K562 (cell line): ENCODE data around the gene FXYD4. TPM values are rescaled to one million over a fixed set of nuclear protein-coding genes. Genes with fewer than 3 reads are reported as not detected.

ENCODE experiments used
- ATAC-seq: fragments of 200-7000 bp; cut with Tn5 transposase; 3 replicates; pipeline ENCODE4 v1.9.1; 2020; ENCODE audit warnings: moderate library complexity
- BruUV-seq: library from RNA; stranded (reverse); fragments of 400-500 nt; replicated peaks from 2 replicates; lab custom pipeline; 2021; lab: Mats Ljungman, UMichigan
- CTCF ChIA-PET: fragments of 300-600 bp; formaldehyde crosslinking; extraction: SDS; loops from one replicate; lab custom pipeline; 2021; ENCODE audit warnings: low intra/inter-chr PET ratio; lab: Yijun Ruan, JAX
- POLR2A ChIA-PET: fragments of 300-600, 350-650 bp; sonication (Branson Sonifier 250); formaldehyde crosslinking; extraction: SDS; loops from one replicate; lab custom pipeline; 2021; ENCODE audit warnings: antibody characterized with exemption, inconsistent platforms; lab: Yijun Ruan, JAX
- DNase-seq, 4 experiments: peaks; one replicate each; pipeline versions ENCODE4 v3.0.0 to v3.0.0-alpha.2; 2011 to 2018; ENCODE audit warnings: low spot score in 3 of 4, mixed read lengths in 3 of 4; ENCODE audit errors: extremely low read depth in 1 of 4
- FAIRE-seq: peaks from 2 replicates; lab custom pipeline; 2011; peaks lifted over from hg19 to GRCh38; lab: Jason Lieb, UNC
- H2AFZ ChIP-seq: 2 replicates; pipeline ENCODE4 v1.6.0; 2011; ENCODE audit warnings: low read depth, low read length, control low read depth, inconsistent platforms
- H3K27ac ChIP-seq: fragments of 200-600 bp; 3 replicates; pipeline ENCODE4 v1.8.0; 2011; ENCODE audit warnings: low read depth, mild to moderate bottlenecking, control low read depth, inconsistent platforms, low read length, moderate library complexity, mixed read lengths; ENCODE audit errors: extremely low read depth
- H3K27me3 ChIP-seq, 2 experiments: fragments of 300-600 bp in 1 of 2; 2 replicates in 1 of 2; 3 replicates in 1 of 2; pipeline versions ENCODE4 v1.6.0 to v1.8.0; 2011; ENCODE audit warnings: inconsistent platforms in 2 of 2, low read length in 2 of 2, mild to moderate bottlenecking in 1 of 2, mixed read lengths in 1 of 2, moderate library complexity in 1 of 2; ENCODE audit not compliant: control insufficient read depth in 2 of 2, insufficient read depth in 2 of 2
- H3K36me3 ChIP-seq: fragments of 300-600 bp; 3 replicates; pipeline ENCODE4 v1.8.0; 2011; ENCODE audit warnings: mild to moderate bottlenecking, low read length, inconsistent platforms; ENCODE audit not compliant: control insufficient read depth, insufficient read depth
- H3K4me1 ChIP-seq, 2 experiments: fragments of 200-600 bp in 1 of 2; replicated peaks in 1 of 2; 2 replicates in 1 of 2; 3 replicates in 1 of 2; pipeline versions ENCODE4 v1.5.1 to v1.8.0; 2011; ENCODE audit warnings: inconsistent platforms in 2 of 2, low read length in 2 of 2, mild to moderate bottlenecking in 1 of 2, mixed read lengths in 1 of 2, moderate library complexity in 1 of 2; ENCODE audit not compliant: control insufficient read depth in 2 of 2, insufficient read depth in 2 of 2
- H3K4me2 ChIP-seq: 2 replicates; pipeline ENCODE4 v1.6.1; 2011; ENCODE audit warnings: low read length, control low read depth, inconsistent platforms, mixed read lengths; ENCODE audit not compliant: insufficient read depth
- H3K4me3 ChIP-seq: fragments of 200-600 bp; sonication (generic), shearing (Covaris generic); 2 replicates; pipeline ENCODE4 v1.5.1; 2016; ENCODE audit warnings: control low read depth, inconsistent platforms
- H3K79me2 ChIP-seq: fragments of 200-600 bp; 3 replicates; pipeline ENCODE4 v1.8.0; 2011; ENCODE audit warnings: low read length, inconsistent platforms; ENCODE audit not compliant: control insufficient read depth, insufficient read depth
- H3K9ac ChIP-seq, 2 experiments: 2 replicates each; pipeline versions ENCODE4 v1.6.0 to v1.6.1; 2011; ENCODE audit warnings: low read depth in 2 of 2, low read length in 2 of 2, control low read depth in 1 of 2, inconsistent platforms in 1 of 2, mild to moderate bottlenecking in 1 of 2, mixed read lengths in 1 of 2; ENCODE audit not compliant: insufficient read depth in 1 of 2
- H3K9me1 ChIP-seq: one replicate; pipeline ENCODE4 v1.6.0; 2011; ENCODE audit warnings: inconsistent platforms, mild to moderate bottlenecking, low read length, moderate library complexity; ENCODE audit not compliant: control insufficient read depth, insufficient read depth
- H3K9me3 ChIP-seq: replicated peaks from 2 replicates; pipeline ENCODE4 v1.5.1; 2011; ENCODE audit warnings: low read depth, low read length, inconsistent platforms; ENCODE audit not compliant: control insufficient read depth, insufficient read depth
- H4K20me1 ChIP-seq: replicated peaks from 2 replicates; pipeline ENCODE4 v1.6.1; 2011; ENCODE audit warnings: low read length, inconsistent platforms, mixed read lengths; ENCODE audit not compliant: control insufficient read depth, insufficient read depth
- ARID2 ChIP-seq: fragments of 450-650 bp; IDR thresholded peaks from 2 replicates; pipeline ENCODE4 v1.6.1; 2017; ENCODE audit warnings: antibody characterized with exemption, mild to moderate bottlenecking
- CC2D1A ChIP-seq: fragments of 450-650 bp; IDR thresholded peaks from 2 replicates; pipeline ENCODE4 v1.6.1; 2017; ENCODE audit warnings: mild to moderate bottlenecking
- CTBP1 ChIP-seq: fragments of 450-650 bp; IDR thresholded peaks from 2 replicates; pipeline ENCODE4 v1.6.1; 2016; ENCODE audit warnings: borderline replicate concordance
- GABPB1 ChIP-seq: sonication (generic); formaldehyde crosslinking; IDR thresholded peaks from 2 replicates; pipeline ENCODE4 v1.8.0; 2022; ENCODE audit warnings: mild to moderate bottlenecking, missing genetic modification reagents
- HMG20B ChIP-seq: fragments of 250-450 bp; sonication (Bioruptor Pico); IDR thresholded peaks from 2 replicates; pipeline ENCODE4 v1.5.0; 2021; ENCODE audit warnings: mild to moderate bottlenecking
- JUND ChIP-seq, 2 experiments: IDR thresholded peaks; 2 replicates in 1 of 2; 3 replicates in 1 of 2; pipeline ENCODE4 v1.6.1; 2011; ENCODE audit warnings: borderline replicate concordance in 2 of 2, low read depth in 2 of 2, low read length in 2 of 2, improper control_type of control experiment in 1 of 2, missing biosample characterization in 1 of 2, missing genetic modification characterization in 1 of 2, missing genetic modification reagents in 1 of 2
- KLF1 ChIP-seq: fragments of 450-650 bp; IDR thresholded peaks from 2 replicates; pipeline ENCODE4 v1.6.1; 2016; ENCODE audit warnings: missing genetic modification characterization, missing compliant biosample characterization
- NRF1 ChIP-seq, 2 experiments: fragments of 450-650 bp; IDR thresholded peaks in 1 of 2; conservative IDR thresholded peaks in 1 of 2; 2 replicates each; pipeline ENCODE4 v1.6.1; 2014; ENCODE audit warnings: mild to moderate bottlenecking in 2 of 2
- WHSC1 ChIP-seq: IDR thresholded peaks from one replicate; pipeline ENCODE4 v1.6.1; 2012; ENCODE audit warnings: low read length, control low read depth, inconsistent platforms
- ZNF239 ChIP-seq: fragments of 250-450 bp; sonication (Bioruptor Pico); IDR thresholded peaks from 2 replicates; pipeline ENCODE4 v1.4.0; 2020; ENCODE audit warnings: mild to moderate bottlenecking
- ZNF79 ChIP-seq: fragments of 250-450 bp; sonication (Bioruptor Pico); IDR thresholded peaks from 2 replicates; pipeline ENCODE4 v1.4.0; 2020; ENCODE audit warnings: low read depth, mild to moderate bottlenecking, moderate library complexity
- WGBS: fragments of 100-300 bp; shearing (Covaris generic); methylation state at CpG from one replicate; pipeline ENCODE4 v1.1.6; 2016; ENCODE audit warnings: low coverage, mixed read lengths; ENCODE audit not compliant: insufficient coverage; ENCODE audit errors: missing lambda C conversion rate; 5-methylcytosine and 5-hydroxymethylcytosine counted together
- in situ Hi-C: fragments of 300-500 bp; cut with MboI; formaldehyde crosslinking; loops from 4 replicates; pipeline ENCODE4 v1.15.0; 2018; ENCODE audit warnings: inconsistent platforms, mixed read lengths
- intact Hi-C: fragments of 100-400 bp; cut with micrococcal nuclease; formaldehyde crosslinking; loops from 2 replicates; pipeline ENCODE4 v1.14.2; 2022
- polyA plus RNA-seq, 8 experiments: library from polyadenylated mRNA; depleted of rRNA in 4 of 8; stranded (reverse) in 5 of 8; unstranded in 3 of 8; fragments of >200 nt; fragmentation: Nextera tagmentation in 2 of 8; fragmentation: Illumina TruSeq in 1 of 8; extraction: Ambion mirVana in 2 of 8; extraction: Trizol in 1 of 8; gene quantifications; 2 replicates each; pipeline versions ENCODE4 v1.2.1 to v1.2.3, GENCODE V29; 2011 to 2014; ENCODE audit warnings: inconsistent platforms in 1 of 8, missing spikeins in 1 of 8
- total RNA-seq, 7 experiments: library from RNA; depleted of rRNA in 6 of 7; stranded (reverse); fragments of >200 nt in 6 of 7; fragmentation: Illumina TruSeq in 2 of 7; extraction: Trizol in 2 of 7; gene quantifications; 2 replicates each; pipeline versions ENCODE4 v1.2.1 to v1.2.3, GENCODE V29; 2011 to 2021; ENCODE audit warnings: low replicate concordance in 1 of 7
- TF ChIP-seq, protein P1 (sequence below): fragments of 450-650 bp; IDR thresholded peaks from 2 replicates; pipeline ENCODE4 v1.6.1; 2017; ENCODE audit warnings: antibody characterized with exemption, mild to moderate bottlenecking
- TF ChIP-seq, protein P2 (sequence below): sonication (generic); formaldehyde crosslinking; IDR thresholded peaks from 2 replicates; pipeline ENCODE4 v1.8.0; 2022; ENCODE audit warnings: mild to moderate bottlenecking, missing genetic modification reagents, borderline replicate concordance

The FXYD4 gene
- total and polyA plus RNA-seq, 9 of the 15 experiments (the other 6 are each of a cell fraction or from before 2014, with no cell fraction given): not detected

DNA sequence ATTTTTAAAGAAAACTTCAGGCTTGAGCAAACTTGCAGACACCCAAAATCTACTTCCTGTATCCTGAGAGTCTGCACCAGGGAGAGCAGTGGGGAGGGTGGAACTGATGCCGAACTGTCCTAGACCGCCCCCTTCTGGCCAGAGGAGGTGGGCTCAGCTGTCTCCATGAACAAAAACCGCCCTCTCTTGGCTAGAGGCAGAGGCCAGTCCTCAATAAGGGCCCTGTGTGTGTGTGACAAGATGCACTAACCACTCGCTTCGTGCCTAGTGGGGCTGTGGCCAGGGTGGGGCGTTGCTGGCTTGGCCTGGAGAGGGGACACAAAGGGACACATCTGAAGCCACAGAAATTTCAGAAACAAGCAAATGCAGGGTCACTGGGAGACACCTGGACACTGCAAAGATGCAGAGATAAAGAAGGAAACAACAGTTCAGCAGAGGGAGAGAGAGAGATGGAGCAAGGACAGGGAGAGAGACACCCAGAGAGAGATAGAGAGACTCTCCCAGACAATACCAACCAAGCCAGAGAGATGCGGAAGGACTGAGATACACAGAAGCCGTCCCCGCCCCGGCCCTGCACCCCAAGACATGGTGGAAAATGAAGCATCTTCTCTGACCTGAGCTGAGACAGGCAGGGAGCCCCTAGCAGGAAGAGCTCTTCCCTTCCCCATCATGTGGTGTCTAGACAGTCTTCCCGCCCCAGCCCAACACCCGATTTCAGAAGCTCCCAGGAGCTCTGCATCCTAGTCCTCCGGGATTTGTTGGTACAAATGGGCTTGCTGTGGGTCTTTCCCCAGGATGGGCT, 22.7 kb upstream of the FXYD4 start:
- Histone ChIP-seq H2AFZ (peak overlapping the region; percentile 42), H3K27ac (no peak overlapping the region), H3K4me3 (no peak overlapping the region), H3K4me2 (no peak overlapping the region; the same call in 1 of the 2 replicates), H3K79me2 (no peaks in the 10 kb centered on the region), H3K9me3 (no peaks in the 10 kb centered on the region), H3K36me3 (no peaks in the 10 kb centered on the region), H4K20me1 (no peaks in the 10 kb centered on the region), H3K4me1 (peaks cover 0 to 6% of the 10 kb centered on the region in 2 experiments; a peak in 2 of 5 replicates), H3K9ac (no peak overlapping the region), H3K9me1 (no peaks in the 10 kb centered on the region), H3K27me3 (peaks cover 15 to 27% of the 10 kb centered on the region in 2 experiments; a peak in 4 of 5 replicates)
- peak; percentile 92 to 95 (median 94) for DNase-seq
- no TSS peak for BruUV-seq
- WGBS: 40% methylated on average over 13 of the region's 13 CpGs
- ChIA-PET POLR2A (no interaction called here), CTCF (interaction anchor here (0.7 to 2.0 kb wide), 4 partner anchors 55 to 128 kb away, joined by 3 to 15 read pairs (median 4); no protein-coding TSS in a partner anchor)
- intact Hi-C loops (loop anchor here (1.0 to 10.0 kb wide), 6 partner anchors 36 to 214 kb away; partner anchors contain the start of gene CSGALNACT2), in situ Hi-C loops (loop anchor here (5.0 kb wide), 1 partner anchor 51 kb away; no protein-coding TSS in a partner anchor)
- ATAC-seq: peak; percentile 99
- FAIRE-seq: peak; percentile 99
- TF ChIP-seq ARID2 (peak; percentile 84), GABPB1 (CRISPR knock-in tag) (peak; percentile 31; the same call in 1 of the 2 replicates), WHSC1 (no peak), ZNF239 (CRISPR knock-in tag) (peak; percentile 8; the same call in 1 of the 2 replicates), ZNF79 (CRISPR knock-in tag) (no peak), JUND (IDR thresholded peaks at IDR 0.05; ENCODE audit: borderline replicate concordance, low read depth, low read length) (peak; percentile 77), JUND (tag; IDR thresholded peaks at IDR 0.05; ENCODE audit: borderline replicate concordance, low read depth, low read length) (no peak; the same call in 2 of the 3 replicates), HMG20B (CRISPR knock-in tag) (no peak), KLF1 (tag) (0 out of 2 replicates have a peak, but pooled peaks have one; percentile 52), CC2D1A (peak; percentile 86), NRF1 (conservative IDR thresholded peaks at IDR 0.05 in 1 of 2, IDR thresholded peaks at IDR 0.05 in 1 of 2) (0 out of 4 replicates have a peak, but pooled peaks of 1 of the 2 experiments have one; percentile 11), CTBP1 (peak; percentile 89)
- TF ChIP-seq, protein P1, sequence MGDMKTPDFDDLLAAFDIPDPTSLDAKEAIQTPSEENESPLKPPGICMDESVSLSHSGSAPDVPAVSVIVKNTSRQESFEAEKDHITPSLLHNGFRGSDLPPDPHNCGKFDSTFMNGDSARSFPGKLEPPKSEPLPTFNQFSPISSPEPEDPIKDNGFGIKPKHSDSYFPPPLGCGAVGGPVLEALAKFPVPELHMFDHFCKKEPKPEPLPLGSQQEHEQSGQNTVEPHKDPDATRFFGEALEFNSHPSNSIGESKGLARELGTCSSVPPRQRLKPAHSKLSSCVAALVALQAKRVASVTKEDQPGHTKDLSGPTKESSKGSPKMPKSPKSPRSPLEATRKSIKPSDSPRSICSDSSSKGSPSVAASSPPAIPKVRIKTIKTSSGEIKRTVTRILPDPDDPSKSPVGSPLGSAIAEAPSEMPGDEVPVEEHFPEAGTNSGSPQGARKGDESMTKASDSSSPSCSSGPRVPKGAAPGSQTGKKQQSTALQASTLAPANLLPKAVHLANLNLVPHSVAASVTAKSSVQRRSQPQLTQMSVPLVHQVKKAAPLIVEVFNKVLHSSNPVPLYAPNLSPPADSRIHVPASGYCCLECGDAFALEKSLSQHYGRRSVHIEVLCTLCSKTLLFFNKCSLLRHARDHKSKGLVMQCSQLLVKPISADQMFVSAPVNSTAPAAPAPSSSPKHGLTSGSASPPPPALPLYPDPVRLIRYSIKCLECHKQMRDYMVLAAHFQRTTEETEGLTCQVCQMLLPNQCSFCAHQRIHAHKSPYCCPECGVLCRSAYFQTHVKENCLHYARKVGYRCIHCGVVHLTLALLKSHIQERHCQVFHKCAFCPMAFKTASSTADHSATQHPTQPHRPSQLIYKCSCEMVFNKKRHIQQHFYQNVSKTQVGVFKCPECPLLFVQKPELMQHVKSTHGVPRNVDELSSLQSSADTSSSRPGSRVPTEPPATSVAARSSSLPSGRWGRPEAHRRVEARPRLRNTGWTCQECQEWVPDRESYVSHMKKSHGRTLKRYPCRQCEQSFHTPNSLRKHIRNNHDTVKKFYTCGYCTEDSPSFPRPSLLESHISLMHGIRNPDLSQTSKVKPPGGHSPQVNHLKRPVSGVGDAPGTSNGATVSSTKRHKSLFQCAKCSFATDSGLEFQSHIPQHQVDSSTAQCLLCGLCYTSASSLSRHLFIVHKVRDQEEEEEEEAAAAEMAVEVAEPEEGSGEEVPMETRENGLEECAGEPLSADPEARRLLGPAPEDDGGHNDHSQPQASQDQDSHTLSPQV: no peak
- TF ChIP-seq, protein P2, sequence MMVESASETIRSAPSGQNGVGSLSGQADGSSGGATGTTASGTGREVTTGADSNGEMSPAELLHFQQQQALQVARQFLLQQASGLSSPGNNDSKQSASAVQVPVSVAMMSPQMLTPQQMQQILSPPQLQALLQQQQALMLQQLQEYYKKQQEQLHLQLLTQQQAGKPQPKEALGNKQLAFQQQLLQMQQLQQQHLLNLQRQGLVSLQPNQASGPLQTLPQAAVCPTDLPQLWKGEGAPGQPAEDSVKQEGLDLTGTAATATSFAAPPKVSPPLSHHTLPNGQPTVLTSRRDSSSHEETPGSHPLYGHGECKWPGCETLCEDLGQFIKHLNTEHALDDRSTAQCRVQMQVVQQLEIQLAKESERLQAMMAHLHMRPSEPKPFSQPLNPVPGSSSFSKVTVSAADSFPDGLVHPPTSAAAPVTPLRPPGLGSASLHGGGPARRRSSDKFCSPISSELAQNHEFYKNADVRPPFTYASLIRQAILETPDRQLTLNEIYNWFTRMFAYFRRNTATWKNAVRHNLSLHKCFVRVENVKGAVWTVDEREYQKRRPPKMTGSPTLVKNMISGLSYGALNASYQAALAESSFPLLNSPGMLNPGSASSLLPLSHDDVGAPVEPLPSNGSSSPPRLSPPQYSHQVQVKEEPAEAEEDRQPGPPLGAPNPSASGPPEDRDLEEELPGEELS (CRISPR knock-in tag): 0 out of 2 replicates have a peak, but pooled peaks have one; percentile 45
